Thoracic aorta (tissue), 2 donors: ENCODE measurements around the gene MRPS16. TPM values are rescaled to one million over a fixed set of nuclear protein-coding genes. Genes with fewer than 3 reads are reported as not detected.

Experiments
- ATAC-seq: fragments of 150-250 bp; one replicate; pipeline ENCODE4 v1.8.0; 2017; ENCODE audit warnings: low read depth; ENCODE audit not compliant: insufficient number of reproducible peaks, low FRiP score
- DNase-seq: peaks from one replicate; pipeline ENCODE4 v3.0.0-alpha.2; 2020; ENCODE audit warnings: low spot score
- H3K27ac ChIP-seq, 2 donors: fragments of 200-600 bp; sonication (generic); 1 replicate in 1 of 2; 2 replicates in 1 of 2; pipeline ENCODE4 v1.5.1; 2016; ENCODE audit warnings: mild to moderate bottlenecking in 2 of 2, moderate library complexity in 2 of 2
- H3K27me3 ChIP-seq: fragments of 200-600 bp; sonication (generic); replicated peaks from 2 replicates; pipeline ENCODE4 v1.6.0; 2016; ENCODE audit warnings: mild to moderate bottlenecking; ENCODE audit not compliant: insufficient read depth
- H3K36me3 ChIP-seq: fragments of 200-600 bp; sonication (generic); one replicate; pipeline ENCODE4 v1.5.1; 2016
- H3K4me1 ChIP-seq, 2 donors: fragments of 200-600 bp; sonication (generic); 1 replicate in 1 of 2; 2 replicates in 1 of 2; pipeline versions ENCODE4 v1.5.1 to v1.6.0; 2016; ENCODE audit warnings: low read depth in 2 of 2, mild to moderate bottlenecking in 1 of 2; ENCODE audit not compliant: control insufficient read depth in 1 of 2
- H3K4me3 ChIP-seq: fragments of 200-600 bp; sonication (generic); 2 replicates; pipeline ENCODE4 v1.5.1; 2016; ENCODE audit warnings: mild to moderate bottlenecking
- H3K9me3 ChIP-seq: fragments of 200-600 bp; sonication (generic); 2 replicates; pipeline ENCODE4 v1.5.1; 2016
- CTCF ChIP-seq: fragments of 200-600 bp; sonication (generic); IDR thresholded peaks from one replicate; pipeline ENCODE4 v1.5.1; 2019; ENCODE audit warnings: antibody characterized with exemption
- total RNA-seq, 2 donors: library from RNA; depleted of rRNA; stranded (reverse); fragments of >200 nt; gene quantifications; one replicate each; pipeline versions ENCODE4 v1.1.0 to v1.2.3, GENCODE V29; 2016

MRPS16 gene
- total RNA-seq, 2 donors from 2014 or later: 29.3 to 41.2 TPM

DNA sequence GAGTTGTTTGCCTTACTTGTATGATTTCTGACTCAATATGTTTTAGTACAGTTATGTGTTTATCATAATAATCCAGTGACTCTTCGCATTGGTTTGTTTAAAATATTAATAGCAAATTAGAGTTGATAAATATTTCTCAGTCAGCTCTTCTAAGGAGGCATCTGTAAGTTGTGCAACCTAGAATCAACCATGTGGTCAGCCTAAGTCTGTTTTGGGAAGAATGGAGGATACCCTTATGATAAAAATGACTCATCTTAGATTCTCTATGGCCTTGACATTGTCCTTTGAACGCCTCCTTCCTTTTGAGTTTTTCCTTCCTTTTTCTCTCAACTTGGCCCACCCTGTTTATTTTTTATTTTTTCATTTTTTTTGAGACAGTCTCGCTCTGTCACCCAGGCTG lies 24.2 kb downstream of the MRPS16 start:
- no peak for TF ChIP-seq CTCF

GRCh38 chr10:73226663-73227062 lies 25.8 kb downstream of the MRPS16 start:
- Histone ChIP-seq H3K27me3 (no peaks in the 10 kb centered on the region), H3K36me3 (no peaks in the 10 kb centered on the region), H3K9me3 (no peaks in the 10 kb centered on the region), H3K4me3 (no peak overlapping the region), H3K27ac (no peak overlapping the region), H3K4me1 (no peaks in the 10 kb centered on the region)
- TF ChIP-seq CTCF: no peak
- DNase-seq (no peak), ATAC-seq (no peak)

More for the DNA sequence above, 24.2 kb downstream of the MRPS16 start:
- DNase-seq: no peak
- no peak for ATAC-seq
- no peak overlapping the region for H3K4me3 ChIP-seq
- no peaks in the 10 kb centered on the region for H3K4me1 ChIP-seq
- no peaks in the 10 kb centered on the region for H3K36me3 ChIP-seq
- H3K27me3 ChIP-seq: no peaks in the 10 kb centered on the region
- H3K27ac ChIP-seq: no peak overlapping the region
- H3K9me3 ChIP-seq: no peaks in the 10 kb centered on the region

DNA sequence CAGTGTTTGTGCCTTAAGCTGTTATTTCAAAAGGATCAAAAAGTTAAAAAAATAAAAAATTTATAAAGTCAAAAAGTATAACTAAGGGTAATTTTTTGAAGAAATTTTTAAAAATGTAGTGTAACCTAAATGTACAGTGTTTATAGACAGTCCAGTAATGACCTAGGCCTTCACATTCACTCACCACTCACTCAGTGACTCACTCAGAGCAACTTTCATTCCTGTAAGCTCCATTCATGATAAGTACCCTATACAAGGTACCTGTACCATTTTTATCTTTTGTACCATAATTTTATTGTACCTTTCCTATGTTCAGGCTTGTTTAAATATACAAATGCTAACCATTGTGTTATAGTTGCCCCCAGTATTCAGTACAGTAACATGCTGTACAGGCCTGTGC lies 26.9 kb downstream of the MRPS16 start:
- H3K36me3 ChIP-seq: no peaks in the 10 kb centered on the region
- no peaks in the 10 kb centered on the region for H3K27me3 ChIP-seq
- H3K4me1 ChIP-seq: no peaks in the 10 kb centered on the region
- no peak overlapping the region for H3K4me3 ChIP-seq
- no peak for TF ChIP-seq CTCF
- DNase-seq (no peak), ATAC-seq (no peak)
- no peaks in the 10 kb centered on the region for H3K9me3 ChIP-seq
- no peak overlapping the region for H3K27ac ChIP-seq

- peaks cover 6% of the 10 kb centered on the region for H3K36me3 ChIP-seq
- no peaks in the 10 kb centered on the region for H3K27me3 ChIP-seq
- H3K4me3 ChIP-seq: no peak overlapping the region
- no peaks in the 10 kb centered on the region for H3K9me3 ChIP-seq
- no peak for TF ChIP-seq CTCF
- no peak overlapping the region for H3K27ac ChIP-seq
- ATAC-seq (no peak), DNase-seq (no peak)
- H3K4me1 ChIP-seq: no peaks in the 10 kb centered on the region
Observed at GRCh38 chr10:73220989-73221388, 31.5 kb downstream of the MRPS16 start.

- Histone ChIP-seq H3K9me3 (no peaks in the 10 kb centered on the region), H3K4me1 (no peaks in the 10 kb centered on the region), H3K4me3 (no peak overlapping the region), H3K27me3 (no peaks in the 10 kb centered on the region), H3K36me3 (peaks cover 6% of the 10 kb centered on the region), H3K27ac (no peak overlapping the region)
- DNase-seq (no peak), ATAC-seq (no peak)
- no peak for TF ChIP-seq CTCF
Observed at GRCh38 chr10:73219384-73219783, 33.1 kb downstream of the MRPS16 start.
